Spinal cord (tissue), 10 donors: ENCODE results near the gene ZNF148. TPM values are rescaled to one million over a fixed set of nuclear protein-coding genes. Genes with fewer than 3 reads are reported as not detected.
"Not testable (repeated sequence)": the region's sequence is repeated elsewhere in the genome, so short reads cannot be mapped to it uniquely, and the experiment has no call there.

Experiments
- DNase-seq, 6 donors: peaks; one replicate each; pipeline versions ENCODE4 v3.0.0 to v3.0.0-alpha.2; 2013 to 2015; ENCODE audit warnings: low spot score in 6 of 6, low read depth in 4 of 6
- H3K27ac ChIP-seq: one replicate; pipeline ENCODE4 v1.5.1; 2013; ENCODE audit warnings: low read depth, low read length, control low read depth
- H3K27me3 ChIP-seq: one replicate; pipeline ENCODE4 v1.6.1; 2013; ENCODE audit warnings: low read length; ENCODE audit not compliant: control insufficient read depth, insufficient read depth
- H3K36me3 ChIP-seq: one replicate; pipeline ENCODE4 v1.6.1; 2013; ENCODE audit warnings: low read length; ENCODE audit not compliant: control insufficient read depth, insufficient read depth
- H3K4me1 ChIP-seq: one replicate; pipeline ENCODE4 v1.6.1; 2013; ENCODE audit warnings: low read length; ENCODE audit not compliant: control insufficient read depth, insufficient read depth
- H3K4me3 ChIP-seq: one replicate; pipeline ENCODE4 v1.5.1; 2013; ENCODE audit warnings: low read depth, low read length, control low read depth
- H3K9me3 ChIP-seq: one replicate; pipeline ENCODE4 v1.6.1; 2013; ENCODE audit warnings: low read length; ENCODE audit not compliant: control insufficient read depth, insufficient read depth
- WGBS: methylation state at CpG from one replicate; pipeline ENCODE4 v1.1.5; 2013; ENCODE audit warnings: missing lambda C conversion rate; ENCODE audit not compliant: insufficient coverage; 5-methylcytosine and 5-hydroxymethylcytosine counted together
- polyA plus RNA-seq, 2 donors: library from polyadenylated mRNA; unstranded; fragments of 120-200 nt; gene quantifications; one replicate each; pipeline ENCODE4 v1.2.1, GENCODE V29; 2013; ENCODE audit not compliant: insufficient read length in 2 of 2
- total RNA-seq, 2 donors: library from RNA; depleted of rRNA in 1 of 2; stranded (reverse); fragments of 120-200 nt in 1 of 2; fragments of >200 nt in 1 of 2; gene quantifications; one replicate each; pipeline versions ENCODE4 v1.2.3 to v1.2.4, GENCODE V29; 2013 to 2014
- donor health status: healthy.

The ZNF148 gene
- total and polyA plus RNA-seq, 4 donors = 18.1 to 51.4 (median 40.8) TPM

DNA sequence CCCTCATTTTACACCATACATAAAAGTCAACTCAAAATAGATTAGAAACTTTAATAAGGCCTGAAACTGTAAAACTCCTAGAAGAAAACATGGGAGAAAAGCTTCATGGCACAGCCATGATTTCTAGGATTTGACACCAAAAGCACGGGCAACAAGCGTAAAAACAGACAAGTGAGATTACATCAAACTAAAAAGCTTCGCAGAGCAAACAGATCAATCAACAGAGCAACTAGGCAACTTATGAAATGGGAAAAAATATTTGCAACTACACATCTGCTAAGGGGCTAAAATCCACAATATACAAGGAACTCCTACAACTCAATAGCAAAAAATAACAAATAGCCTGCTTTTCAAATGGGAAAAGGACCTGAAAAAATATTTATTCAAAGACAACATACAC is 26.1 kb downstream of the ZNF148 start:
- H3K4me3 ChIP-seq = no peak overlapping the region
- WGBS = 93% methylated on average over 2 of the region's 3 CpGs

GRCh38 chr3:125343367-125343766 is 31.8 kb downstream of the ZNF148 start:
- WGBS = 100% methylated on average over 2 of the region's 7 CpGs
- H3K27me3 ChIP-seq, H3K27ac ChIP-seq, DNase-seq, H3K36me3 ChIP-seq, H3K4me1 ChIP-seq, H3K4me3 ChIP-seq: not testable (repeated sequence)
- peaks cover 15% of the 10 kb centered on the region for H3K9me3 ChIP-seq

More for the DNA sequence above, 26.1 kb downstream of the ZNF148 start:
- no peaks in the 10 kb centered on the region for H3K27me3 ChIP-seq
- H3K9me3 ChIP-seq = peaks cover 14% of the 10 kb centered on the region
- no peak overlapping the region for H3K27ac ChIP-seq
- DNase-seq = no peak
- H3K36me3 ChIP-seq = no peaks in the 10 kb centered on the region
- H3K4me1 ChIP-seq = no peaks in the 10 kb centered on the region

DNA sequence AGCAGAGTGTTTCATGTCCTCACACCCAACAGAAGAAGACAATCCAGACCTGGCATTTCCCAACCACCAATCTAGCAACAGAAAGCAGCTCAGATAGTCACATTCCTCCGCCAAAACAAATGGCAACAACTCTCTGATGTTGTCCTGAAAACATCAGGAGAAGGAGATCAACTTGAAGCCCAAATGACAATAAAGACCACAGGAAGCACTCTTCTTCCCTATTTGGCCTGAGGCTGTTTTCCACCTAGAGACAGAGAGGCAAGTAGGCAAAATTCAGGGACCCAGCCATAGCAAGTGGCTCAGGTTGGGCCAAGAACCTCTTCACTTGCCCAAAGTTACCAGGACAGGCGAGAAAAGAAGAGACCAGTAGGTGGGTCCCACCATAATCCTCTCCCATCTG is 35.0 kb downstream of the ZNF148 start:
- Histone ChIP-seq H3K9me3 (peaks cover 6% of the 10 kb centered on the region), H3K27me3 (no peaks in the 10 kb centered on the region), H3K4me3 (no peak overlapping the region), H3K36me3 (no peaks in the 10 kb centered on the region), H3K27ac (no peak overlapping the region), H3K4me1 (no peaks in the 10 kb centered on the region)
- no peak for DNase-seq
- WGBS = 100% methylated on average over 2 of the region's 2 CpGs

- Histone ChIP-seq H3K9me3 (peaks cover 3% of the 10 kb centered on the region), H3K36me3 (no peaks in the 10 kb centered on the region), H3K27me3 (no peaks in the 10 kb centered on the region), H3K27ac (no peak overlapping the region), H3K4me3 (no peak overlapping the region), H3K4me1 (no peaks in the 10 kb centered on the region)
- no CpG with 5 or more reads among the region's 2 CpGs for WGBS
- DNase-seq = no peak
These were observed 37.6 kb downstream of the ZNF148 start for GRCh38 chr3:125337506-125337905.

DNA sequence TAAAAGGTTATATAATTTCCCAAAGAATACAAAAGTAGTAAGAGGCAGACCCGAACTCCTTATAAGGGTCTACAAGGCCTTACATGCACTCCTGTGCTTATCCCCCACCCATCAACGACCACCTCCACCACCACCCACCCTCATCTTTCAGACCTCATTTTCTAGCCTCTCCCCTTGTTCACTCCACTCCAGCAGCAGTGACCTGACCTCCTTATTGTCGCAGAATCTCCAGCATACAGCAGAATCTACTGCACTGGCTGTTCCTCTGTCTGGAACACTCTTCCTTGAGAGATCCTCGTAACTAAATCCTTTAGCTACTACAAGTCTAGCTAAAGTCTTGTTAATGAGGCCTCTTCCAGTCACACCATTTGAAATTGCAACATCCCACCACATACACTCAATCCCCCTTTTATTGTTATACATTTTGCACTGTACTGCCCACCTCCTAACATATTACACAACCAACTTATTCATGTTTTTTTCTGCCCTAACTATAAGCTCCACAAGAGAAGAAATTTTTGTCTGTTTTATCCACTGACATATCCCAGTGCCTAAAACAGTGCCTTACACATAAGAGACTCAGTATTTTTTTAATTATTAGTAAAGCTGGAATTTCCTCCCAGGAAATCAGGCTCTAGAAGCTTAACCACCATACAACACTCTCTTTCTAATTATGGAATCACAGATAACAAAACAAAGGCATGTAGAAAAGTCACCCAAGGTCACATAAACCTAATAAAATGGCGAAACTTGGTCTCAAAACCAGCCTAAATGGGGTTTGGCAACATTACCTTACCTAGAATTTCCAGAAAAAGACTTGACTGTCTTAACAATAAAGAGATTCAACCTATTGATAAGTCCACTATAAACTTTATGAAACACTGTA is 40.2 kb downstream of the ZNF148 start:
- Histone ChIP-seq H3K4me3 (no peak overlapping the region), H3K27ac (no peak overlapping the region), H3K36me3 (no peaks in the 10 kb centered on the region), H3K27me3 (no peaks in the 10 kb centered on the region), H3K4me1 (no peaks in the 10 kb centered on the region), H3K9me3 (peaks cover 2% of the 10 kb centered on the region)
- no peak for DNase-seq
- 96% methylated on average over 5 of the region's 5 CpGs for WGBS

GRCh38 chr3:125332504-125332903 is 42.6 kb downstream of the ZNF148 start:
- WGBS = 50% methylated on average over 2 of the region's 2 CpGs
- no peak for DNase-seq
- Histone ChIP-seq H3K4me3 (no peak overlapping the region), H3K36me3 (peaks cover 3% of the 10 kb centered on the region), H3K27ac (no peak overlapping the region), H3K4me1 (no peaks in the 10 kb centered on the region), H3K27me3 (no peaks in the 10 kb centered on the region), H3K9me3 (no peaks in the 10 kb centered on the region)

- Histone ChIP-seq H3K4me1 (no peaks in the 10 kb centered on the region), H3K27me3 (no peaks in the 10 kb centered on the region), H3K9me3 (no peaks in the 10 kb centered on the region), H3K36me3 (peaks cover 3% of the 10 kb centered on the region), H3K4me3 (no peak overlapping the region), H3K27ac (no peak overlapping the region)
- no peak for DNase-seq
These were observed 43.9 kb downstream of the ZNF148 start for GRCh38 chr3:125331243-125331642.

GRCh38 chr3:125326957-125327356 is 48.2 kb downstream of the ZNF148 start:
- no peak overlapping the region for H3K27ac ChIP-seq

GRCh38 chr3:125325746-125326145 is 49.4 kb downstream of the ZNF148 start:
- Histone ChIP-seq H3K27ac (no peak overlapping the region), H3K4me1 (peaks cover 2% of the 10 kb centered on the region), H3K9me3 (no peaks in the 10 kb centered on the region), H3K36me3 (peaks cover 3% of the 10 kb centered on the region), H3K27me3 (no peaks in the 10 kb centered on the region), H3K4me3 (no peak overlapping the region)
- DNase-seq = no peak

More at GRCh38 chr3:125326957-125327356, 48.2 kb downstream of the ZNF148 start:
- H3K36me3 ChIP-seq = peaks cover 3% of the 10 kb centered on the region
- no peaks in the 10 kb centered on the region for H3K9me3 ChIP-seq
- peaks cover 2% of the 10 kb centered on the region for H3K4me1 ChIP-seq
- no CpG with 5 or more reads among the region's 4 CpGs for WGBS
- no peaks in the 10 kb centered on the region for H3K27me3 ChIP-seq
- no peak for DNase-seq
- no peak overlapping the region for H3K4me3 ChIP-seq

- Histone ChIP-seq H3K27me3 (no peaks in the 10 kb centered on the region), H3K36me3 (peaks cover under 1% of the 10 kb centered on the region), H3K27ac (no peak overlapping the region), H3K4me3 (no peak overlapping the region), H3K9me3 (no peaks in the 10 kb centered on the region), H3K4me1 (peaks cover 2% of the 10 kb centered on the region)
- DNase-seq = no peak
- no CpG with 5 or more reads among the region's 1 CpG for WGBS
These were observed 50.8 kb downstream of the ZNF148 start for GRCh38 chr3:125324341-125324740.
